ENCODE results near the gene GBX2.

DNA sequence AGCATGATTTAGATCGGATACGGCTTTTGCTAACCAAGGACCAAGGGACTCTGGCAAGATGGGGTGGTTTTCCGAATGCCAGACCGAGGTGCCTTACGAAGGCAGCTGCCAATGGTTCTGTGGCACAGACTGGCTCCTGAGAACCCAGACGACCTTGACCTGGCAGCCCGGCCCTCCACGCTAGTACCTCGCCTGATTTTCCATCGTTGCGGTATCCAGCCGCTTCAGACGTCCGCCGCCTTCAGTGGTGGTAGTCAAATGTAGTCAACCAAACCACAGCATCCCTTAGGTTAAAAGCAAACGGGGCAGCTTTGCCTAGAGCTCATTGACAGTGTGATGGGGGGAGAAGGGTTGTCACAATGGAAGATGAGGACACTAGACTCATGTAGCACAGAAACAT is 42.6 kb downstream of the GBX2 start:
- TF ChIP-seq, protein P1, sequence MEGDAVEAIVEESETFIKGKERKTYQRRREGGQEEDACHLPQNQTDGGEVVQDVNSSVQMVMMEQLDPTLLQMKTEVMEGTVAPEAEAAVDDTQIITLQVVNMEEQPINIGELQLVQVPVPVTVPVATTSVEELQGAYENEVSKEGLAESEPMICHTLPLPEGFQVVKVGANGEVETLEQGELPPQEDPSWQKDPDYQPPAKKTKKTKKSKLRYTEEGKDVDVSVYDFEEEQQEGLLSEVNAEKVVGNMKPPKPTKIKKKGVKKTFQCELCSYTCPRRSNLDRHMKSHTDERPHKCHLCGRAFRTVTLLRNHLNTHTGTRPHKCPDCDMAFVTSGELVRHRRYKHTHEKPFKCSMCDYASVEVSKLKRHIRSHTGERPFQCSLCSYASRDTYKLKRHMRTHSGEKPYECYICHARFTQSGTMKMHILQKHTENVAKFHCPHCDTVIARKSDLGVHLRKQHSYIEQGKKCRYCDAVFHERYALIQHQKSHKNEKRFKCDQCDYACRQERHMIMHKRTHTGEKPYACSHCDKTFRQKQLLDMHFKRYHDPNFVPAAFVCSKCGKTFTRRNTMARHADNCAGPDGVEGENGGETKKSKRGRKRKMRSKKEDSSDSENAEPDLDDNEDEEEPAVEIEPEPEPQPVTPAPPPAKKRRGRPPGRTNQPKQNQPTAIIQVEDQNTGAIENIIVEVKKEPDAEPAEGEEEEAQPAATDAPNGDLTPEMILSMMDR (IDR thresholded peaks at IDR 0.05), result no peak
- TF ChIP-seq POLR2A (IDR thresholded peaks at IDR 0.05), result no peak

Measured in esophagus squamous epithelium (tissue), 4 donors.